Measurements from ENCODE around the gene GRM6. TPM values are rescaled to one million over a fixed set of nuclear protein-coding genes. Genes with fewer than 3 reads are reported as not detected.

Gene GRM6
- total RNA-seq, 1 experiment from 2014 or later = not detected

DNA sequence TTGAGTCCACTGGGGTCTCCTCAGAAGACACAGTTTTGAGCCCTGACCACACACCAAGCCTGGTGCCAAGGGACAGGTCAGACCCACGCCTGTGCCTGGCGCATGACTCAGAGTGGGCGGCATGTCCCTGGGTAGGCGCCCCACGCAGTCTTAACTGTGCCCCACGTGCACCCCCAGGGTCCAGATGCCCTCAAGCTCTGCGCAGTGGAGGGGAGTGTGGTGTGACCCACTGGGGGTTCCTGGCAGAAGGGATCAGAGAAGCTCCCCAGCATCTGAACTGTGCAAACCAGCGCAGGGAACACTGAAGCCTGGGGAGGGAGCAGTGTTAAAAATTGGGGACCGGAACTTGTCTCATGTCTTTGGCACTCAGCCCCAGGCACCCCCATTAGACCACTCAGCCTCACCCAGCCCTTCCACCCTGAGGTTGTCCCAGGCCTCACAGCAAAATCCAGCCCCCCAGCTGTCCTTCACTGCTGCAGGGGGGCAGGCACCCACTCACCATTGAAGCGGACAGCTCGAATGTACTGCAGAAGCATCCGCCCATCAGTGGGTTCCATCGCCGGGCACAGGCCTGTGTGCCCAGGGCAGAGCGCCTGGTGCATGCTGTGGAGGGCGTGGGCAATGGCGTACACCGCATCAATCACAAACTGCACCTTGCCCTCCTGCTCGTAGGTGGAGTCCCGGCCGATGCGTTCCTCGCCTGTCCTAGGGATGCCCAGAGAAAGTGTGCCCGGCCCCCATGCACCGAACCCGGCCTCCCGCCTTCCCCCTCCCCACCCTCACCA, 6.5 kb downstream of the GRM6 start:
- Mint-ChIP-seq H3K4me3 (ENCODE audit: low read depth, unreplicated experiment) (no peak overlapping the region), H3K9me3 (ENCODE audit: low read depth, unreplicated experiment) (peaks cover 26% of the 10 kb centered on the region), H3K4me1 (ENCODE audit: low read depth, unreplicated experiment) (no peaks in the 10 kb centered on the region), H3K36me3 (ENCODE audit: insufficient read depth, unreplicated experiment) (no peaks in the 10 kb centered on the region), H3K27me3 (ENCODE audit: unreplicated experiment) (no peaks in the 10 kb centered on the region), H3K27ac (ENCODE audit: unreplicated experiment) (no peak overlapping the region)
- intact Hi-C loops (cut with micrococcal nuclease; ENCODE audit: unreplicated experiment) = no loop called here
- TF ChIP-seq, protein P1, sequence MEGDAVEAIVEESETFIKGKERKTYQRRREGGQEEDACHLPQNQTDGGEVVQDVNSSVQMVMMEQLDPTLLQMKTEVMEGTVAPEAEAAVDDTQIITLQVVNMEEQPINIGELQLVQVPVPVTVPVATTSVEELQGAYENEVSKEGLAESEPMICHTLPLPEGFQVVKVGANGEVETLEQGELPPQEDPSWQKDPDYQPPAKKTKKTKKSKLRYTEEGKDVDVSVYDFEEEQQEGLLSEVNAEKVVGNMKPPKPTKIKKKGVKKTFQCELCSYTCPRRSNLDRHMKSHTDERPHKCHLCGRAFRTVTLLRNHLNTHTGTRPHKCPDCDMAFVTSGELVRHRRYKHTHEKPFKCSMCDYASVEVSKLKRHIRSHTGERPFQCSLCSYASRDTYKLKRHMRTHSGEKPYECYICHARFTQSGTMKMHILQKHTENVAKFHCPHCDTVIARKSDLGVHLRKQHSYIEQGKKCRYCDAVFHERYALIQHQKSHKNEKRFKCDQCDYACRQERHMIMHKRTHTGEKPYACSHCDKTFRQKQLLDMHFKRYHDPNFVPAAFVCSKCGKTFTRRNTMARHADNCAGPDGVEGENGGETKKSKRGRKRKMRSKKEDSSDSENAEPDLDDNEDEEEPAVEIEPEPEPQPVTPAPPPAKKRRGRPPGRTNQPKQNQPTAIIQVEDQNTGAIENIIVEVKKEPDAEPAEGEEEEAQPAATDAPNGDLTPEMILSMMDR (IDR thresholded peaks at IDR 0.05; ENCODE audit: unreplicated experiment) = no peak
- no peak for DNase-seq
- CTCF ChIA-PET = interaction anchor here (0.8 kb wide), 1 partner anchor 90 kb away, joined by 3 read pairs; no protein-coding TSS in a partner anchor
- no TSS peak for BruUV-seq (replicated peaks)

DNA sequence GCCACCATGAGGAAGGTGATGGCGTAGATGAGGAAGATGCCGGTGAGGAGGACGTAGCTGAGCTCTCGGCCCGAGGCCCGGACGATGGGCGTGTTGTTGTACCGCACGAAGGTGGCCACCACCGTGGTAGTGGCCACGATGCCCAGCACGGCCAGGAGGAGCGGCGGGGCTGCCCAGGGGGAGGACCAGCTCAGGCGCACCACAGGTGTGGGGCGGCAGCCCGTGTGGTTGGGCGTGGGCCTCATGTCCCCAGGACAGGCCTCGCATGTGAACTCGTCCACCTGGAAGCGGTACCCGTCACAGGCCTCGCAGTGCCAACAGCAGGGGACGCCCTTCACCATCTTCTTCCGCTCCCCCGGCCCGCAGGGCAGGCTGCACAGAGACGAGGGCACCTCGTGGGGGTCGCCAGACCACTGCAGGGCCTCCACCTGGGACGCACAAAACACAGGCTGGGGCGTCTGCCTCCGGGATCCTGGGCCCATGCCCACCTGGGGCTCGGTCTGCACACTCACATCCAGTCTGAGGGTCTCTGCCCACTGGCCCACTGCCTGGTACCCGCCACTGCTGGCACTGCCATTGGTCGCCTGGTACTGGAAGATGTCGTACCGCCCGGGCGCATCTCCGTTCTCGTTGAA, 8.7 kb downstream of the GRM6 start:
- BruUV-seq (replicated peaks) = no TSS peak
- Mint-ChIP-seq H3K27ac (ENCODE audit: unreplicated experiment) (no peak overlapping the region), H3K4me1 (ENCODE audit: low read depth, unreplicated experiment) (no peaks in the 10 kb centered on the region), H3K36me3 (ENCODE audit: insufficient read depth, unreplicated experiment) (no peaks in the 10 kb centered on the region), H3K27me3 (ENCODE audit: unreplicated experiment) (no peaks in the 10 kb centered on the region), H3K4me3 (ENCODE audit: low read depth, unreplicated experiment) (no peak overlapping the region), H3K9me3 (ENCODE audit: low read depth, unreplicated experiment) (peaks cover 21% of the 10 kb centered on the region)
- TF ChIP-seq, protein P1 (IDR thresholded peaks at IDR 0.05; ENCODE audit: unreplicated experiment) = no peak
- intact Hi-C loops (cut with micrococcal nuclease; ENCODE audit: unreplicated experiment) = no loop called here
- CTCF ChIA-PET = no interaction called here
- DNase-seq = no peak

DNA sequence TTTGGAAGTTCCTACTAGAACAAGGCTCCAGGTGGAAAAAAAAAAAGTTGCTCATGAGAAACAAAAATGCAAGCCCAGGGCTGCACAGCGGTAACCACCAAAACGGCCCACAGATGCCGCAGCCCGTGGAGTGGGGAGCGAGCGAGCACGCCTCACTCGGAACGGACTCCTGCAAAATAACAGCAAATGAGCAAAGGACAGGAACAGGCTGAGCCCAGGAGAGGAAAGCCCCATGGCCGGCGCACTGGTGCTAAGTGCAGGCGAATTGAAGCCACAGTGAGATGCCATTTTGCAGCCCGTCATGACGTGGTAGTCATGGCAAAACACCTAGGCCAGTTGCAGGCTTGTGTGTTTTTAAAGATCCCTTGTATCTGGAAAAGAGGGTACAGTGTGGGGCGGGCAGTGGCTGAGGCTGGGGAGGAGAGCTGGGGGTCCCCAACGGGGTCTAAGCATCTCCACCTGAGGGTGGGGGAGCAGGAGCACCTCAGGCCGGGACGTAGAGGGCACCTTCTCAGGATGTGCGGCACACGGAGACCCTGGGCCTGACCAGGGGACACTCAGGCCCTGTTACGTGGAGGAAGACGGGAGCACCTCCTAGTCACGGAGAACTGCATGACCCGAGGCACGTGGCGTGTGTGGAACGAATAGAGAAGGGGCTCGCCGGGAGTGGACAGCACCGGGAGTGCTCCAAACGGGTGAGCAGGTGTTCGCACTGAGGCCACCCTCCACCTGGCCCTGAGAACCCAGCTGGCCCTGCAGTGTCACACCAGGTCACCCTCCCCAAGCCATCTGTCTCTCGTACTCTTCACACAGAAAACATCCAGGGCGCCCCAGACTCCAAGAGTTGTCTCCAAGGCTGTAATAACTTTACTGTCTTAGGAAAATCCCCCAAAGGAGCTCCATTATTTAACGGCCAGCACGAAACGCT, 10.7 kb downstream of the GRM6 start:
- DNase-seq = no peak
- Mint-ChIP-seq H3K27me3 (ENCODE audit: unreplicated experiment) (no peaks in the 10 kb centered on the region), H3K36me3 (ENCODE audit: insufficient read depth, unreplicated experiment) (no peaks in the 10 kb centered on the region), H3K4me1 (ENCODE audit: low read depth, unreplicated experiment) (no peaks in the 10 kb centered on the region), H3K9me3 (ENCODE audit: low read depth, unreplicated experiment) (peaks cover 25% of the 10 kb centered on the region), H3K27ac (ENCODE audit: unreplicated experiment) (no peak overlapping the region), H3K4me3 (ENCODE audit: low read depth, unreplicated experiment) (no peak overlapping the region)
- intact Hi-C loops (cut with micrococcal nuclease; ENCODE audit: unreplicated experiment) = no loop called here
- CTCF ChIA-PET = no interaction called here
- TF ChIP-seq, protein P1 (IDR thresholded peaks at IDR 0.05; ENCODE audit: unreplicated experiment) = no peak
- BruUV-seq (replicated peaks) = no TSS peak

DNA sequence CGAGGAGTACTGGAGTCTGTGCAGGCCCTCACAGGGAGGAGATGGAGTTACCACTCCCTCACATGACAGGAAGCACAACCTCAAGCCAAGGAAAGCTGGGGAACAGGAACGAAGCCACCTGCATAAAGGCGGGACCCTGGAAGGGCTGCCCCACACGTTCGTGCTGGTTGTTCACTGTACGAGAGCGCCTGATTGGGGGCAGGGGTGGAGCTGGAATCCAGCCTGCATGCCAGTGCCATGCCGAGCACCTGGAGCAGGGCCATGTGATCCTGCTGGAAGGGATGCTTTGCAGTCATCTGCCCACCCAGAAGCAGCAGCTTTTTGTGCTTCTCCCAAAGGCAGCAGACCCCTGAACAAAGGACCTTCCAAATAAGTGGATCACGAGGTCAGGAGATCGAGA, 11.4 kb downstream of the GRM6 start:
- Mint-ChIP-seq H3K36me3 (ENCODE audit: insufficient read depth, unreplicated experiment) (no peaks in the 10 kb centered on the region), H3K4me1 (ENCODE audit: low read depth, unreplicated experiment) (no peaks in the 10 kb centered on the region), H3K4me3 (ENCODE audit: low read depth, unreplicated experiment) (no peak overlapping the region), H3K27me3 (ENCODE audit: unreplicated experiment) (no peaks in the 10 kb centered on the region), H3K27ac (ENCODE audit: unreplicated experiment) (no peak overlapping the region), H3K9me3 (ENCODE audit: low read depth, unreplicated experiment) (peaks cover 27% of the 10 kb centered on the region)
- CTCF ChIA-PET = no interaction called here
- TF ChIP-seq, protein P1 (IDR thresholded peaks at IDR 0.05; ENCODE audit: unreplicated experiment) = no peak
- no TSS peak for BruUV-seq (replicated peaks)
- intact Hi-C loops (cut with micrococcal nuclease; ENCODE audit: unreplicated experiment) = no loop called here
- no peak for DNase-seq

All from Calu3 (cell line).